Measurements from ENCODE around the gene DACT3.
"Not testable (repeated sequence)": the region's sequence is repeated elsewhere in the genome, so short reads cannot be mapped to it uniquely, and the experiment has no call there.

DACT3 gene

GRCh38 chr19:46630586-46631205, 30.3 kb downstream of the DACT3 start:
- no peaks in the 10 kb centered on the region for H3K9me3 ChIP-seq (ENCODE audit: control insufficient read depth, low read length)
- H2BK15ac ChIP-seq (ENCODE audit: low read depth, poor library complexity, severe bottlenecking), result peak overlapping the region; percentile 39
- H2BK120ac ChIP-seq (ENCODE audit: low read depth, low read length), result peak overlapping the region; percentile 42
- no peak overlapping the region for H2AFZ ChIP-seq (ENCODE audit: low read depth, low read length)
- peak overlapping the region; percentile 52 to 84 for H3K4ac ChIP-seq (ENCODE audit: low read depth in 1 of 2, low read length in 2 of 2)
- no peak overlapping the region for H3K23ac ChIP-seq (ENCODE audit: low read length in 2 of 2)
- peaks cover 12 to 26% of the 10 kb centered on the region in 2 experiments for H3K27me3 ChIP-seq (ENCODE audit: control insufficient read depth in 1 of 2, insufficient read depth in 1 of 2, low read length in 2 of 2)
- peak overlapping the region in 1 of 2 experiments; percentile 71 for H3K14ac ChIP-seq (ENCODE audit: low read length in 2 of 2)
- peak overlapping the region; percentile 6 to 25 for H3K18ac ChIP-seq (ENCODE audit: low read depth in 1 of 2, low read length in 2 of 2)
- peak overlapping the region; percentile 8 for H4K91ac ChIP-seq (ENCODE audit: low read length)
- H3K27ac ChIP-seq (ENCODE audit: low read length, poor library complexity, severe bottlenecking), result no peak overlapping the region
- H3K4me3 ChIP-seq (ENCODE audit: insufficient read depth in 1 of 2, low read depth in 1 of 2, low read length in 2 of 2), result no peak overlapping the region
- no peaks in the 10 kb centered on the region for H3K36me3 ChIP-seq (ENCODE audit: control insufficient read depth in 1 of 2, insufficient read depth in 2 of 2, low read depth in 1 of 2, low read length in 2 of 2)
- no peak for DNase-seq
- peak overlapping the region; percentile 59 for H4K8ac ChIP-seq (ENCODE audit: low read length)
- no peak overlapping the region for H2AK5ac ChIP-seq (ENCODE audit: low read length, severe bottlenecking)
- WGBS, result 87% methylated on average over 14 of the region's 14 CpGs
- peak overlapping the region; percentile 19 for H3K9ac ChIP-seq (ENCODE audit: low read length)
- no peak overlapping the region for H2BK5ac ChIP-seq (ENCODE audit: low read depth, low read length, poor library complexity, severe bottlenecking)
- peak overlapping the region; percentile 65 to 93 for H2BK12ac ChIP-seq (ENCODE audit: low read length in 2 of 2)
- no peaks in the 10 kb centered on the region for H3K79me1 ChIP-seq (replicated peaks; ENCODE audit: low read length, poor library complexity, severe bottlenecking)
- no peak overlapping the region for H3K4me2 ChIP-seq (ENCODE audit: low read length, poor library complexity, severe bottlenecking)
- H3K4me1 ChIP-seq (ENCODE audit: control insufficient read depth, insufficient read depth, low read depth, low read length), result peaks cover 17% of the 10 kb centered on the region

GRCh38 chr19:46629546-46630025, 31.4 kb downstream of the DACT3 start:
- Histone ChIP-seq H3K9me3 (ENCODE audit: control insufficient read depth, low read length) (no peaks in the 10 kb centered on the region), H3K4me1 (ENCODE audit: control insufficient read depth, insufficient read depth, low read depth, low read length) (peaks cover 19% of the 10 kb centered on the region), H3K79me1 (replicated peaks; ENCODE audit: low read length, poor library complexity, severe bottlenecking) (no peaks in the 10 kb centered on the region), H3K18ac (ENCODE audit: low read depth in 1 of 2, low read length in 2 of 2) (peak overlapping the region; percentile 2 to 13), H4K8ac (ENCODE audit: low read length) (peak overlapping the region; percentile 14), H3K36me3 (ENCODE audit: control insufficient read depth in 1 of 2, insufficient read depth in 2 of 2, low read depth in 1 of 2, low read length in 2 of 2) (no peaks in the 10 kb centered on the region), H3K4me2 (ENCODE audit: low read length, poor library complexity, severe bottlenecking) (no peak overlapping the region), H2BK12ac (ENCODE audit: low read length in 2 of 2) (peak overlapping the region in 1 of 2 experiments; percentile 92), H2AK5ac (ENCODE audit: low read length, severe bottlenecking) (no peak overlapping the region), H2BK5ac (ENCODE audit: low read depth, low read length, poor library complexity, severe bottlenecking) (no peak overlapping the region), H2BK15ac (ENCODE audit: low read depth, poor library complexity, severe bottlenecking) (peak overlapping the region; percentile 60), H3K9ac (ENCODE audit: low read length) (no peak overlapping the region), H3K4ac (ENCODE audit: low read depth in 1 of 2, low read length in 2 of 2) (peak overlapping the region; percentile 7 to 40), H3K27me3 (ENCODE audit: control insufficient read depth in 1 of 2, insufficient read depth in 1 of 2, low read length in 2 of 2) (peaks cover 5 to 18% of the 10 kb centered on the region in 2 experiments), H3K27ac (ENCODE audit: low read length, poor library complexity, severe bottlenecking) (no peak overlapping the region), H3K14ac (ENCODE audit: low read length in 2 of 2) (peak overlapping the region in 1 of 2 experiments; percentile 2), H3K4me3 (ENCODE audit: insufficient read depth in 1 of 2, low read depth in 1 of 2, low read length in 2 of 2) (no peak overlapping the region), H3K23ac (ENCODE audit: low read length in 2 of 2) (no peak overlapping the region), H2AFZ (ENCODE audit: low read depth, low read length) (no peak overlapping the region), H4K91ac (ENCODE audit: low read length) (peak overlapping the region; percentile 12), H2BK120ac (ENCODE audit: low read depth, low read length) (no peak overlapping the region)
- DNase-seq, result peak; percentile 58
- 69% methylated on average over 15 of the region's 15 CpGs for WGBS

GRCh38 chr19:46628970-46629369, 32.0 kb downstream of the DACT3 start:
- DNase-seq; H2BK120ac ChIP-seq (ENCODE audit: low read depth, low read length); H4K8ac ChIP-seq (ENCODE audit: low read length); H3K23ac ChIP-seq (ENCODE audit: low read length in 2 of 2); H2BK12ac ChIP-seq (ENCODE audit: low read length in 2 of 2); H3K27ac ChIP-seq (ENCODE audit: low read length, poor library complexity, severe bottlenecking); H3K9me3 ChIP-seq (ENCODE audit: control insufficient read depth, low read length); H3K4ac ChIP-seq (ENCODE audit: low read depth in 1 of 2, low read length in 2 of 2); H4K91ac ChIP-seq (ENCODE audit: low read length); H3K79me1 ChIP-seq (replicated peaks; ENCODE audit: low read length, poor library complexity, severe bottlenecking); H3K4me2 ChIP-seq (ENCODE audit: low read length, poor library complexity, severe bottlenecking); H3K18ac ChIP-seq (ENCODE audit: low read depth in 1 of 2, low read length in 2 of 2); H3K14ac ChIP-seq (ENCODE audit: low read length in 2 of 2); H3K4me3 ChIP-seq (ENCODE audit: insufficient read depth in 1 of 2, low read depth in 1 of 2, low read length in 2 of 2); H2AK5ac ChIP-seq (ENCODE audit: low read length, severe bottlenecking); H2BK5ac ChIP-seq (ENCODE audit: low read depth, low read length, poor library complexity, severe bottlenecking); H3K36me3 ChIP-seq (ENCODE audit: control insufficient read depth in 1 of 2, insufficient read depth in 2 of 2, low read depth in 1 of 2, low read length in 2 of 2); H2AFZ ChIP-seq (ENCODE audit: low read depth, low read length); H3K9ac ChIP-seq (ENCODE audit: low read length): not testable (repeated sequence)
- Histone ChIP-seq H3K27me3 (ENCODE audit: control insufficient read depth in 1 of 2, insufficient read depth in 1 of 2, low read length in 2 of 2) (peaks cover 5 to 15% of the 10 kb centered on the region in 2 experiments), H2BK15ac (ENCODE audit: low read depth, poor library complexity, severe bottlenecking) (peak overlapping the region; percentile 60), H3K4me1 (ENCODE audit: control insufficient read depth, insufficient read depth, low read depth, low read length) (peaks cover 13% of the 10 kb centered on the region)
- WGBS, result 94% methylated on average over 7 of the region's 7 CpGs

- Histone ChIP-seq H3K9me3 (ENCODE audit: control insufficient read depth, low read length) (no peaks in the 10 kb centered on the region), H3K4ac (ENCODE audit: low read depth in 1 of 2, low read length in 2 of 2) (peak overlapping the region in 1 of 2 experiments; percentile 96), H2BK120ac (ENCODE audit: low read depth, low read length) (peak overlapping the region; percentile 93), H3K27ac (ENCODE audit: low read length, poor library complexity, severe bottlenecking) (no peak overlapping the region), H4K91ac (ENCODE audit: low read length) (peak overlapping the region; percentile 83), H3K4me2 (ENCODE audit: low read length, poor library complexity, severe bottlenecking) (no peak overlapping the region), H3K4me3 (ENCODE audit: insufficient read depth in 1 of 2, low read depth in 1 of 2, low read length in 2 of 2) (no peak overlapping the region), H3K36me3 (ENCODE audit: control insufficient read depth in 1 of 2, insufficient read depth in 2 of 2, low read depth in 1 of 2, low read length in 2 of 2) (peaks cover 0 to 5% of the 10 kb centered on the region in 2 experiments), H4K8ac (ENCODE audit: low read length) (peak overlapping the region; percentile 5), H3K79me1 (replicated peaks; ENCODE audit: low read length, poor library complexity, severe bottlenecking) (no peaks in the 10 kb centered on the region), H2BK12ac (ENCODE audit: low read length in 2 of 2) (peak overlapping the region; percentile 84 to 100), H3K14ac (ENCODE audit: low read length in 2 of 2) (peak overlapping the region in 1 of 2 experiments; percentile 63), H3K18ac (ENCODE audit: low read depth in 1 of 2, low read length in 2 of 2) (peak overlapping the region; percentile 16 to 54), H2BK15ac (ENCODE audit: low read depth, poor library complexity, severe bottlenecking) (peak overlapping the region; percentile 85), H3K23ac (ENCODE audit: low read length in 2 of 2) (no peak overlapping the region), H3K4me1 (ENCODE audit: control insufficient read depth, insufficient read depth, low read depth, low read length) (peaks cover 14% of the 10 kb centered on the region), H3K9ac (ENCODE audit: low read length) (no peak overlapping the region), H2AK5ac (ENCODE audit: low read length, severe bottlenecking) (no peak overlapping the region), H2BK5ac (ENCODE audit: low read depth, low read length, poor library complexity, severe bottlenecking) (no peak overlapping the region), H3K27me3 (ENCODE audit: control insufficient read depth in 1 of 2, insufficient read depth in 1 of 2, low read length in 2 of 2) (peaks cover 0 to 8% of the 10 kb centered on the region in 2 experiments), H2AFZ (ENCODE audit: low read depth, low read length) (no peak overlapping the region)
- WGBS, result 82% methylated on average over 14 of the region's 14 CpGs
- no peak for DNase-seq
These were observed 34.5 kb downstream of the DACT3 start for GRCh38 chr19:46626446-46626845.

Data from mesenchymal stem cell (in vitro differentiated cells and primary cell).